Activated gamma-delta T cell (primary cell): ENCODE data around the gene ZNF740.
"Not testable (repeated sequence)": the region's sequence is repeated elsewhere in the genome, so short reads cannot be mapped to it uniquely, and the experiment has no call there.

Experiments
- DNase-seq: peaks from one replicate; lab custom pipeline; 2025; lab: John Stamatoyannopoulos, UW

Gene ZNF740

GRCh38 chr12:53173085-53173715 is 7.3 kb upstream of the ZNF740 start:
- DNase-seq = no peak

- no peak for DNase-seq
Observed at GRCh38 chr12:53174881-53175491, 5.5 kb upstream of the ZNF740 start.

DNA sequence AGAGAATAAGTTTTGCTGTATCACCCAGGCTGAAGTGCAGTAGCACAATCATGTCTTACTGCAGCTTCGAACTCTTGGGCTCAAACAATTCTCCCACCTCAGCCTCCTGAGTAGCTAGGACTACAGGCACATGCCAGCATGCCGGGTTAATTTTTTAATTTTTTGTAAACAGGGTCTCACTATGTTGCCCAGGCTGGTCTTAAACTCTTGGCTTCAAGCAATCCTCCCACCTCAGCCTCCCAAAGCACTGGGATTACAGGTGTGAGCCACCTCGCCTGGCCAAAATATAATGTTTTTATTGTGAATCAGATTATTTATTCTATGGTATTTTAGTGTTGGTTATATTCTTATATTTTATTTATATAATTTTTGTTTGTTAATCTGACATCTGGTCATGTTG is 3.8 kb upstream of the ZNF740 start:
- DNase-seq = no peak

GRCh38 chr12:53177447-53177846 is 3.1 kb upstream of the ZNF740 start:
- DNase-seq = not testable (repeated sequence)

DNA sequence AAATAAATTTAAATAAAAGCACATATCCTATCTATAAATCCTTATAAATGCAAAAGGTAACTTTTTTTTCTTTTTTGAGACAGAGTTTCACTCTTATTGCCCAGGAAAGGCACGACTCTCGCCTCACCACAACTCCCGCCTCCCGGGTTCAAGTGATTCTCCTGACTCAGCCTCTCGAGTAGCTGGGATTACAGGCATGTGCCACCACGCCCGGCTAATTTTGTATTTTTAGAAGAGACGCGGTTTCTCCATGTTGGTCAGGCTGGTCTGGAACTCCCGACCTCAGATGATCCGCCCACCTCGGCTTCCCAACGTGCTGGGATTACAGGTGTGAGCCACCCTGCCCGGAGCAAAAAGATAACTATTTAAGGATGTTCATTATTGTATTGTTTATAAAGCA is 1.7 kb upstream of the ZNF740 start:
- DNase-seq = not testable (repeated sequence)

DNA sequence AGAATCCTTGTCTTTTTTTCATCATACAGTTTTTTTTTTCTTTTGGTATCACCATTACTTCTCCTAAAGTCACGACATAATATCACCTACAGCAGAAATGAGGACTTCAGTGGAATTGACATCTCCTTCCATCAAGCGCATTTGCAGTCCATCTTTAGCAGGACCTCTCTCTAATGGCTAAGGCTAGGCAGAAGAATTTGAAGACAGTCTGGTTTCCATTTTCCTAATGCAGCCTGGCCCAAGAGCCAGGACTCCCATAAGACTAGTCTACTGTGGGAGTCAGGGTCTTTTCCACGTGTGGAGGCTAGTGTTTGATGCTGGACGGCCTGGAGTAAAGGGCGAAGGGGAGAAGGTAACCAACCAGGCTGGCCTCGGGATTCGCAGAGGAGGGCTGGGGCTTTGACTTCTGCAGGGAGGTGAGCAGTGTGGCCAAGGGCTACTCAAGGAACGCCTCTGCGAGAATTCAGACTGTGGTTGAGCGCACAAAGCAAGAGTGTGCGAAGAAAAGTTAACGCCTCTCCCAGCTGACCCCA is 769 bp upstream of the ZNF740 start:
- DNase-seq = no peak

DNA sequence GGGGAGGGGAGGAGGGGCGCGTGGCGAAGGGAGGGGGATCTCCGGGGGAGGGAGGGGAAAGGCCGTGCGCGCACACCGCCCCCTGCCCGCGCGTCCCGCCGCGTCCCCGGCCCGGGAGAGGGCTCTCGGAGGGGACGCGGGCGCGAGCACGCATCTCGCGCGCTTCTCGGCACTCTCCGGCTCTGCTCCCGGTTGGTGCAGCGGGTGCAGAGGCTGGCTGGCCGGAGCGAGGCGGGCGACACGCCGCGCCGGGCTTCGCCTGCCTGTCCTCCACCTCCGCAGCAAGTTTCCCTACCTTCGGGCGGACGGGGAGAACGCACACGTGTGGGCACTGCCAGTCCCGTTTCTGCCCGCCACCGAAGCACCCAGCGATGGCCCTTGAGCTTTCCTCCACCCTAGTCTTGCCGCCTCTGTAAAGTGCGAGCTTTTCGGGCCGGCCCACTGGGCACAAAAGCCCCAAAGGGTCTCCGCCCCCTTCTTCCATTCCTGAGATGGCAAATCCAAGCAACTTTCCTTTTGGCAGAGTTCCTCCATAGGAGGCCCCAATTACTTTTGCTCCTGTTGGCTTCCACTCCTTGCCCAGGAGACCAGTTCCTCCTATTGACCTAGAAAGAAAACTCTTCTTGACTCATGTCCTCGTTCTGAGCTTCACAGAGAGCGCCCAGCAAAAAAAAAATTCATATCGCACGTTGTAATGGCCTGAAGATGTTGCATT is 566 bp downstream of the ZNF740 start:
- peak; percentile 80 for DNase-seq

DNA sequence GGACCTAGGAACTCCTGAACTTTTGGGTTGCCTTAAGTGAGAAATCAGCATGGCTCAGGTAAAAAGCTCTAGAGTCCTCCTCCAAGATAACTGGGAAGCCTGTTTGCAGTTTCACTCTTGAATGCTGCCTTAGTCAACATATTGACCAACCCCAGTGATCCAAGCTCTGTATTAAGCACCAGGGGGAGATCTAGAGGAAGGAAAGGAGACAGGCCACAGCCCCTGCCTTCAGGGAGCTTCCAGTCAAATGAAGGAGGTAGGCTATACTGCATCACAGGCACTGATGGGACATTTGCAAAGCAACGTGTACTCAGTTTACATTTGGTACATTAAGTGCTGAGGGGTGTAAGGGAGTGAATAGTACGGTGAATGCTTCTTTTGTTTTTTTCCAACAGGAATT is 1.4 kb downstream of the ZNF740 start:
- DNase-seq = no peak

GRCh38 chr12:53182903-53183302 is 2.4 kb downstream of the ZNF740 start:
- no peak for DNase-seq

DNA sequence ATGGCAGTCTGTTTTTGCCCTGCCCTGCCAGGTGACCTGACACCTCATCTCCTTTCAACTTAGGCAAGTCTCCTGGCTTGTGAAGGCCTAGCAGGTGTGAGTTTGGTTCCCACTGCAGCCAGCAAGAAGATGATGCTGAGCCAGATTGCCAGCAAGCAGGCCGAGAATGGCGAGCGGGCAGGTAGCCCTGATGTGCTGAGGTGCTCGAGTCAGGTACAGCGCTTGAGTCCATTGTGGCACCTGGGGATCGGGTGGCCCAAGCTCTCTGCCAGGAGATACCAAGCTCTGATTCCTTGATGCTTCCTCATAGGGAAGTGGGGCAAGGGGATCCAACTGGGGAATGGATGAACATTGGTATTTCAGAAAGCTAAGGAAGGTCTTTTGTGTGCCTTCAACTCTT is 4.3 kb downstream of the ZNF740 start:
- no peak for DNase-seq

DNA sequence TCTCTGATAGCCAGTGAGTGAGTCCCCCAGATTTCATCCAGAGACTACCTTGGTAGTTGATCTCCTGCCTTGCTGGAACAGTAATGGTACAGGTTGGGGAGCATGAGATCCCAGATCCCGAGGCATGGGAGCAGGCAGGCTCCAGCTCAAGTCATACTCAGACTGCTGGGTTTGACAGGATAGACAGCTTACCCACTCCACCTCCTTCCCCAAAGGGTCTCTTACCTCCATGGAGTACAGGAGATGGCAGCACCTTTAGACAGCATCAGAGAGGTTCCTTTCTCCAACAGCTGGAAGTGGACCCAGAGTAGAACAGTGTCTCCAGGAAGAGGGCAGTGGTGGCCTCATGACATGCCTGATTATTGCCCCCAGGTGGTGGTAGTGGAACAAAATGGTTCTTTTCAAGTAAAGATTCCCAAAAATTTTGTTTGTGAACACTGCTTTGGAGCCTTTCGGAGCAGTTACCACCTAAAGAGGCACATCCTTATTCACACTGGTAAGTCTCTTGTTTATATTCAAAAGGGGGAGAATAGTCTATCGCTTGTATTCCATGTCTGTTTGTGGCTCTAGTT is 5.1 kb downstream of the ZNF740 start:
- DNase-seq = no peak

DNA sequence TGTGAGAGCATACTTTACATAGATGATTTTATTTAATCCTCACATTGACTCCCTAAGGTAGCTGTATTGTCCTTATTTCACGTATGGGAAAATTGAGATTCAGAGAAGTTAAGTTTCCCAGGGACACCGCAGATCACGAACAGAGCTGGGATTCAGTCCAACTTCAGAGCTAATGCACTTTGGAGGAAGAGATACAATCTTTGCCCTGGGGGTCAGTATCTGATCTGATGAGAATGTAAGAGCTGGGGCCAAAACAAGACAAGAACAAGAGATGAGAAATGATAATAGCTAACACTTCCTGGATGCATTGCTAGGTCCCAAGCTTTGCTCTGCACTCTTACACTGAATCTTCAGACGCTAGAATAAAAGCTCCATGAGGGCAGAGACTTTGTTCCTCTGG is 6.2 kb downstream of the ZNF740 start:
- DNase-seq = no peak

DNA sequence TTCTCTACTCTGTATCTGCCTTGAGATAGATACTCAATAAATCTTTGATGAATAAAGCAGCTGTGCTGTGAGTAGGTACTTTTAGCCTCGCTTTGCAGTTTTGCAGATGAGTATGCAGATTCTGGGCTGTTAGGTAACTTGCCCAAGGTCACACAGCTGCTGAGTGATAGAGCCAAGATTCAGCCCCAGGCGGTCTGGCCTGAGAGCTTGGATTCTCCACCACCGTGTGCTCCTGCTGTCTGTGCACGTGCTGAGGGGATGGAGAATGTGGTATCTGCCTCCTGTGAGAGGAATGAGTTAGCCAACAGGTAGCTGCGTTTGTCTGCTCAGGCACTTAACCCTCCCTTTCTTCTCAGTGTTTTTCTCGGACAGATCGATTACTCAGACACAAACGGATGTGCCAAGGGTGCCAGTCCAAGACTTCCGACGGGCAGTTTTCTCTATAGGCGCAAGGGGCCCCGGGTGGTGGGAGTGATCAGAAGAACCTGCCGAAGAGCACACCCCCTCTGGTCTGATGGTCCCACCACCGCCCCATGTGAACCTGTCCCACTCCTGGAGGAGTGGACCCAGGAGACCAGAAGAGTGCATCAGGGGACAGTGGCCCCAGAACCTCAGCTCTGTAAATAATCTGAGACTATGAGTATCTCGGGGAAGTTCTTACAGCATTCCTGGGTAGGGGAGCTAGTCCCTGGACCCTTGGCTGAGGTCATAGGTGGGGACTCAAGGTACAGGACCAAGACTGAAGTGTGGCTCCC is 6.8 kb downstream of the ZNF740 start:
- no peak for DNase-seq

GRCh38 chr12:53190108-53190729 is 9.7 kb downstream of the ZNF740 start:
- no peak for DNase-seq

- DNase-seq = no peak
Observed at GRCh38 chr12:53191096-53191884, 10.8 kb downstream of the ZNF740 start.

- no peak for DNase-seq
Observed at GRCh38 chr12:53191885-53192530, 11.5 kb downstream of the ZNF740 start.

- DNase-seq = no peak
Observed at GRCh38 chr12:53192531-53193021, 12.1 kb downstream of the ZNF740 start.

- no peak for DNase-seq
Observed at GRCh38 chr12:53193040-53193439, 12.5 kb downstream of the ZNF740 start.

DNA sequence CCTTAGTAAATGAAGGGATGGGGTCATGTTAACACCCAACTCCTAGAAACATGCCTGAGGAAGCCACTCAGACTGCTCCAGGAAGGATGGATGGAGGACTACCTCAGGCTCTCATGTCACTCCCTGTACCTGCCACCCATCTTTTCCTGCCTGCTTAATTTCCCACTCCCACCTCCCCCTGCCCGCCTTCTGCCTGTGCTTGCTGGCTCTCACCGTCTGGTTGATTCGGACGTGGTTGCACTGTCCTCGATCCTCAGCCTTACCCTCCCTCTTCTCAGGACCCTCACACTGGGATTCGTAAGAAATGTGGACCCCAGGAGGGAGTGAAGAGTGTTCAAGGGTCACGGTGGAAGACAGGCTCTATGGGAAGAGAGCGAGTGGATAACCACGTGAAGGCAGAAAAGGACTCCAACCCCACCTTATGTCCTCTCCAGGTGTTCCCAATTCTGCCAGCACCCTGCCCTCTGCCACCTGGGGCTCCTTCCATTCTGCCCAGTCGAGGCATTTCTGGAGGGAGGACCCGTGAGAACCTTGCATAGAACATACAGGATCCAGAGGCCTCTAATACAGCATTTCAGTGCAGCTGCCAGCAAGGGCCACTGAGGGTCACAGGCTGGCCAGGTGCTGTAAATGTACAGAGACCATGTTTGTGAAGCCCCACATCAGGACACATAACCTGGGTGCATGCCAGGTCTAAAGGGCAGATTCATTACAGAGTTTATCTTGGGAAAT is 13.6 kb downstream of the ZNF740 start:
- DNase-seq = no peak
